ENCODE results near the gene POMT2.
"Not testable (repeated sequence)": the region's sequence is repeated elsewhere in the genome, so short reads cannot be mapped to it uniquely, and the experiment has no call there.

POMT2 gene

GRCh38 chr14:77301103-77301502, 19.6 kb downstream of the POMT2 start:
- DNase-seq (ENCODE audit: low read depth): no peak

- no peak for DNase-seq (ENCODE audit: low read depth)
Observed at GRCh38 chr14:77299771-77300170, 20.9 kb downstream of the POMT2 start.

GRCh38 chr14:77296906-77297305, 23.8 kb downstream of the POMT2 start:
- DNase-seq (ENCODE audit: low read depth): no peak

GRCh38 chr14:77296155-77296554, 24.5 kb downstream of the POMT2 start:
- DNase-seq (ENCODE audit: low read depth): no peak

GRCh38 chr14:77290705-77291104, 30.0 kb downstream of the POMT2 start:
- DNase-seq (ENCODE audit: low read depth): no peak

GRCh38 chr14:77286576-77286975, 34.1 kb downstream of the POMT2 start:
- DNase-seq (ENCODE audit: low read depth): no peak

- DNase-seq (ENCODE audit: low read depth): no peak
Observed at GRCh38 chr14:77284466-77284865, 36.2 kb downstream of the POMT2 start.

- DNase-seq (ENCODE audit: low read depth): no peak
Observed at GRCh38 chr14:77284066-77284465, 36.6 kb downstream of the POMT2 start.

GRCh38 chr14:77281852-77282410, 38.8 kb downstream of the POMT2 start:
- no peak for DNase-seq (ENCODE audit: low read depth)

GRCh38 chr14:77280921-77281320, 39.8 kb downstream of the POMT2 start:
- not testable (repeated sequence) for DNase-seq (ENCODE audit: low read depth)

- no peak for DNase-seq (ENCODE audit: low read depth)
Observed at GRCh38 chr14:77279719-77280118, 41.0 kb downstream of the POMT2 start.

GRCh38 chr14:77278461-77279230, 42.0 kb downstream of the POMT2 start:
- no peak for DNase-seq (ENCODE audit: low read depth)

GRCh38 chr14:77276959-77277358, 43.7 kb downstream of the POMT2 start:
- no peak for DNase-seq (ENCODE audit: low read depth)

- DNase-seq (ENCODE audit: low read depth): no peak
Observed at GRCh38 chr14:77276295-77276935, 44.3 kb downstream of the POMT2 start.

- DNase-seq (ENCODE audit: low read depth): no peak
Observed at GRCh38 chr14:77275601-77276017, 45.1 kb downstream of the POMT2 start.

- no peak for DNase-seq (ENCODE audit: low read depth)
Observed at GRCh38 chr14:77275041-77275580, 45.6 kb downstream of the POMT2 start.

GRCh38 chr14:77273796-77274195, 46.9 kb downstream of the POMT2 start:
- DNase-seq (ENCODE audit: low read depth): no peak

- no peak for DNase-seq (ENCODE audit: low read depth)
Observed at GRCh38 chr14:77272261-77272660, 48.4 kb downstream of the POMT2 start.

- DNase-seq (ENCODE audit: low read depth): no peak
Observed at GRCh38 chr14:77271113-77271710, 49.5 kb downstream of the POMT2 start, which contains the start of gene NGB. Gene NGB (minus strand): TSS chr14:77271206. CDS start chr14:77270937, 269 bp downstream.

GRCh38 chr14:77270361-77271112, 50.1 kb downstream of the POMT2 start:
- no peak for DNase-seq (ENCODE audit: low read depth)

- DNase-seq (ENCODE audit: low read depth): no peak
Observed at GRCh38 chr14:77268989-77269600, 51.6 kb downstream of the POMT2 start.
